ENCODE results near the gene TTR. TPM values are rescaled to one million over a fixed set of nuclear protein-coding genes. Genes with fewer than 3 reads are reported as not detected.

The TTR gene
- total RNA-seq, 1 donor from 2014 or later, result 0.82 TPM

Other genes starting within 250 kb of the TTR start
- gene DSG4, start 215.1 kb upstream of the TTR start, total RNA-seq, result under 0.01 TPM
- under 0.01 TPM for gene DSG3, start 144.1 kb upstream of the TTR start, total RNA-seq
- 3.3 TPM for gene DSG2, start 93.7 kb upstream of the TTR start, total RNA-seq
- 7.7 TPM for gene B4GALT6, start 92.7 kb downstream of the TTR start, total RNA-seq
- 0.41 TPM for gene SLC25A52, start 169.0 kb downstream of the TTR start, total RNA-seq

Measured in frontal cortex (tissue), 1 donor.